Breast epithelium (tissue), 4 donors: Measurements from ENCODE around the gene MORN4. TPM values are rescaled to one million over a fixed set of nuclear protein-coding genes. Genes with fewer than 3 reads are reported as not detected.
"Not testable (repeated sequence)": the region's sequence is repeated elsewhere in the genome, so short reads cannot be mapped to it uniquely, and the experiment has no call there.

Experiments used
- DNase-seq, 2 donors: peaks; one replicate each; pipeline ENCODE4 v3.0.0-alpha.2; 2019; ENCODE audit warnings: low spot score in 2 of 2
- H3K27ac ChIP-seq, 2 donors: fragments of 200-600 bp; sonication (generic) in 1 of 2; one replicate each; pipeline ENCODE4 v1.5.1; 2016 to 2019; ENCODE audit warnings: mild to moderate bottlenecking in 1 of 2
- H3K27me3 ChIP-seq, 2 donors: fragments of 200-600 bp; sonication (generic) in 1 of 2; one replicate each; pipeline versions ENCODE4 v1.5.1 to v1.6.0; 2017 to 2019; ENCODE audit warnings: control low read depth in 1 of 2, mild to moderate bottlenecking in 1 of 2
- H3K36me3 ChIP-seq: fragments of 200-600 bp; one replicate; pipeline ENCODE4 v1.5.1; 2019
- H3K4me1 ChIP-seq, 2 donors: fragments of 200-600 bp; sonication (generic); one replicate each; pipeline ENCODE4 v1.5.1; 2016 to 2019; ENCODE audit warnings: control low read depth in 1 of 2
- H3K4me3 ChIP-seq, 3 donors: fragments of 200-600 bp; sonication (generic); 1 replicate in 2 of 3; 2 replicates in 1 of 3; pipeline ENCODE4 v1.5.1; 2016 to 2019; ENCODE audit warnings: mild to moderate bottlenecking in 3 of 3, moderate library complexity in 2 of 3
- H3K9me3 ChIP-seq, 2 donors: fragments of 200-600 bp; sonication (generic) in 1 of 2; one replicate each; pipeline ENCODE4 v1.5.1; 2016 to 2019; ENCODE audit warnings: control low read depth in 1 of 2
- CTCF ChIP-seq, 3 donors: fragments of 450-650 bp; IDR thresholded peaks; one replicate each; pipeline ENCODE4 v1.5.1; 2016 to 2017; ENCODE audit warnings: antibody characterized with exemption in 3 of 3, mild to moderate bottlenecking in 3 of 3, moderate library complexity in 3 of 3
- POLR2A ChIP-seq: fragments of 450-650 bp; IDR thresholded peaks from one replicate; pipeline ENCODE4 v1.6.1; 2016; ENCODE audit warnings: antibody characterized with exemption, mild to moderate bottlenecking, moderate library complexity
- POLR2AphosphoS5 ChIP-seq, 3 donors: sonication (generic); formaldehyde crosslinking; IDR thresholded peaks; one replicate each; pipeline ENCODE4 v1.6.1; 2017; ENCODE audit warnings: antibody characterized with exemption in 3 of 3
- intact Hi-C: fragments of 100-400 bp; cut with DNase I; formaldehyde crosslinking; loops from one replicate; pipeline ENCODE4 v1.15.1; 2023; ENCODE audit warnings: low total_unique reads
- total RNA-seq, 3 donors: library from RNA; depleted of rRNA; stranded (reverse); fragments of >200 nt; gene quantifications; one replicate each; pipeline ENCODE4 v1.1.0, GENCODE V29; 2016

MORN4 gene
- total RNA-seq, 3 donors from 2014 or later: 3.5 to 9.4 (median 6.9) TPM

- TF ChIP-seq POLR2A (no peak), POLR2AphosphoS5 (IDR thresholded peaks at IDR 0.05) (no peak), CTCF (IDR thresholded peaks at IDR 0.05) (no peak)
- Histone ChIP-seq H3K4me3 (peak overlapping the region; percentile 79 to 90 (median 84)), H3K27me3 (no peaks in the 10 kb centered on the region), H3K4me1 (peaks cover 0 to 9% of the 10 kb centered on the region in 2 donors), H3K9me3 (no peaks in the 10 kb centered on the region), H3K36me3 (no peaks in the 10 kb centered on the region), H3K27ac (peak overlapping the region; percentile 89 to 93)
- intact Hi-C loops: no loop called here
- peak in 1 of 2 donors; percentile 20 for DNase-seq
These were observed 7.8 kb upstream of the MORN4 start for GRCh38 chr10:97640868-97641811.

GRCh38 chr10:97640174-97640867 is 7.0 kb upstream of the MORN4 start, which contains the start of gene PI4K2A:
Gene PI4K2A, plus strand, starts transcription at chr10:97640671. Its CDS starts 72 bp downstream, at chr10:97640743.
- no peaks in the 10 kb centered on the region for H3K27me3 ChIP-seq
- no peaks in the 10 kb centered on the region for H3K9me3 ChIP-seq
- no peaks in the 10 kb centered on the region for H3K36me3 ChIP-seq
- peak within 1 kb of the TSS; percentile 79 to 90 (median 84) for H3K4me3 ChIP-seq
- peak within 1 kb of the TSS; percentile 89 to 93 for H3K27ac ChIP-seq
- DNase-seq: peak; percentile 99
- TF ChIP-seq CTCF (IDR thresholded peaks at IDR 0.05) (no peak), POLR2A (no peak), POLR2AphosphoS5 (IDR thresholded peaks at IDR 0.05) (peak; percentile 23 to 77 (median 50))
- intact Hi-C loops: no loop called here
- peaks cover 0 to 9% of the 10 kb centered on the region in 2 donors for H3K4me1 ChIP-seq

GRCh38 chr10:97639090-97639489 is 5.8 kb upstream of the MORN4 start:
- DNase-seq, H3K36me3 ChIP-seq, H3K9me3 ChIP-seq, H3K4me3 ChIP-seq, H3K27me3 ChIP-seq, H3K27ac ChIP-seq, intact Hi-C loops, H3K4me1 ChIP-seq: not testable (repeated sequence)

GRCh38 chr10:97635577-97635976 is 2.3 kb upstream of the MORN4 start:
- Histone ChIP-seq H3K27ac (no peak overlapping the region), H3K4me3 (no peak overlapping the region), H3K4me1 (no peaks in the 10 kb centered on the region), H3K9me3 (no peaks in the 10 kb centered on the region), H3K36me3 (no peaks in the 10 kb centered on the region), H3K27me3 (no peaks in the 10 kb centered on the region)
- DNase-seq: no peak
- intact Hi-C loops: no loop called here
- TF ChIP-seq POLR2A (no peak), CTCF (IDR thresholded peaks at IDR 0.05) (no peak), POLR2AphosphoS5 (IDR thresholded peaks at IDR 0.05) (no peak)

DNA sequence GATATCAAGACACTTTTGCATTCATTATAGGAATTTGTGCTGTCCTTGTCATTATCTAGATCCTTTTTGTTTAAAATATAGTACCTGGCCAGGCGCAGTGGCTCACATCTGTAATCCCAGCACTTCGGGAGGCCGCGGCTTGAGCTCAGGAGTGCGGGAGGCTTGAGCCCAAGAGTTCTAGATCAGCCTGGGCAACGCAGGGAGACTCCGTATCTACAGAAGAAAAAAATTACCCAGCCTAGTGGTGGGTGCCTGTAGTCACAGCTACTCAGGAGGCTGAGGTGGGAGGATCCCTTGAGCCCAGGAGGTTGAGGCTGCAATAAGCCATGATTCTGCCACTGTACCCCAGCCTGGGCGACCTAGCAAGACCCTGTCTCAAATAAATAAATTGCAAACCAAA is 621 bp upstream of the MORN4 start:
- Histone ChIP-seq H3K4me1 (no peaks in the 10 kb centered on the region), H3K27me3 (no peaks in the 10 kb centered on the region), H3K9me3 (no peaks in the 10 kb centered on the region), H3K27ac (peak overlapping the region; percentile 65 to 69), H3K36me3 (no peaks in the 10 kb centered on the region), H3K4me3 (peak overlapping the region; percentile 75 to 96 (median 82))
- intact Hi-C loops: no loop called here
- TF ChIP-seq CTCF (IDR thresholded peaks at IDR 0.05) (peak in 2 of 3 donors; percentile 41 to 50), POLR2AphosphoS5 (IDR thresholded peaks at IDR 0.05) (no peak)
- no peak for DNase-seq
